H1 (cell line): ENCODE data around the gene NR3C1. TPM values are rescaled to one million over a fixed set of nuclear protein-coding genes. Genes with fewer than 3 reads are reported as not detected.
A peak's percentile ranks its signal among the peaks of the same experiment; 100 is the strongest.

Experiments used
- CTCF ChIA-PET: fragments of 300-600 bp; sonication (Branson Sonifier 250); formaldehyde crosslinking; loops from one replicate; lab custom pipeline; 2021; ENCODE audit not compliant: partially characterized antibody; lab: Charles Lee
- POLR2A ChIA-PET: fragments of 300-600 bp; sonication (Branson Sonifier 250); formaldehyde crosslinking; loops from one replicate; lab custom pipeline; 2021; ENCODE audit warnings: inconsistent platforms; ENCODE audit not compliant: partially characterized antibody; lab: Charles Lee
- DNase-seq, 2 experiments: peaks; one replicate each; pipeline versions ENCODE4 v3.0.0 to v3.0.0-alpha.2; 2010 to 2022; ENCODE audit warnings: low spot score in 2 of 2, low read depth in 1 of 2, mixed read lengths in 1 of 2
- FAIRE-seq: peaks from 2 replicates; lab custom pipeline; 2011; peaks lifted over from hg19 to GRCh38; lab: Jason Lieb, UNC
- H2AFZ ChIP-seq: 2 replicates; pipeline ENCODE4 v1.8.1; 2012; ENCODE audit warnings: low read length, inconsistent platforms
- H2AK5ac ChIP-seq: 2 replicates; pipeline ENCODE4 v1.6.1; 2013; ENCODE audit warnings: low read depth, low read length
- H2BK120ac ChIP-seq: replicated peaks from 2 replicates; pipeline ENCODE3; 2013; ENCODE audit warnings: low read depth, low read length, inconsistent platforms
- H2BK12ac ChIP-seq: 2 replicates; pipeline ENCODE4 v1.6.1; 2013; ENCODE audit warnings: low read depth, low read length
- H2BK15ac ChIP-seq: 2 replicates; pipeline ENCODE4 v1.6.1; 2013; ENCODE audit warnings: low read length
- H2BK20ac ChIP-seq: 2 replicates; pipeline ENCODE4 v1.6.1; 2013; ENCODE audit warnings: low read length
- H2BK5ac ChIP-seq: 2 replicates; pipeline ENCODE4 v1.6.1; 2013; ENCODE audit warnings: low read depth, low read length
- H3K14ac ChIP-seq: 2 replicates; pipeline ENCODE4 v1.6.1; 2013; ENCODE audit warnings: inconsistent platforms; ENCODE audit not compliant: insufficient read length
- H3K18ac ChIP-seq: 2 replicates; pipeline ENCODE4 v1.6.1; 2013; ENCODE audit warnings: low read length; ENCODE audit errors: extremely low read depth
- H3K23ac ChIP-seq: 2 replicates; pipeline ENCODE4 v1.6.1; 2013; ENCODE audit warnings: inconsistent platforms; ENCODE audit not compliant: insufficient read length
- H3K23me2 ChIP-seq: 2 replicates; pipeline ENCODE4 v1.6.1; 2013; ENCODE audit warnings: low read depth, low read length
- H3K27ac ChIP-seq: 2 replicates; pipeline ENCODE4 v1.6.1; 2011; ENCODE audit warnings: low read depth, low read length, inconsistent platforms
- H3K27me3 ChIP-seq, 4 experiments: replicated peaks in 1 of 4; 1 replicate in 1 of 4; 2 replicates in 3 of 4; pipeline versions ENCODE4 v1.6.1 to v1.8.1; 2011 to 2013; ENCODE audit warnings: low read length in 3 of 4, mild to moderate bottlenecking in 3 of 4, inconsistent platforms in 2 of 4, mixed read lengths in 2 of 4, moderate library complexity in 1 of 4; ENCODE audit not compliant: control insufficient read depth in 3 of 4, insufficient read depth in 3 of 4; ENCODE audit errors: extremely low read depth in 1 of 4
- H3K36me3 ChIP-seq, 4 experiments: 2 replicates each; pipeline versions ENCODE4 v1.6.1 to v1.8.1; 2011 to 2013; ENCODE audit warnings: mild to moderate bottlenecking in 4 of 4, low read length in 3 of 4, moderate library complexity in 2 of 4, control low read depth in 1 of 4, inconsistent platforms in 1 of 4; ENCODE audit not compliant: insufficient read depth in 4 of 4, control insufficient read depth in 2 of 4
- H3K4ac ChIP-seq: replicated peaks from 2 replicates; pipeline ENCODE3; 2013; ENCODE audit warnings: low read length, low read depth, mixed read lengths, inconsistent platforms; ENCODE audit not compliant: insufficient read length
- H3K4me1 ChIP-seq, 4 experiments: replicated peaks in 1 of 4; 1 replicate in 1 of 4; 2 replicates in 3 of 4; pipeline versions ENCODE4 v1.6.1 to v1.8.1; 2011 to 2013; ENCODE audit warnings: low read length in 3 of 4, inconsistent platforms in 2 of 4, mixed read lengths in 1 of 4; ENCODE audit not compliant: insufficient read depth in 4 of 4, control insufficient read depth in 3 of 4
- H3K4me2 ChIP-seq, 2 experiments: 2 replicates each; pipeline versions ENCODE4 v1.6.1 to v1.8.1; 2011 to 2013; ENCODE audit warnings: low read depth in 2 of 2, low read length in 2 of 2, control low read depth in 1 of 2, inconsistent platforms in 1 of 2, mild to moderate bottlenecking in 1 of 2; ENCODE audit not compliant: insufficient read depth in 1 of 2
- H3K4me3 ChIP-seq, 4 experiments: fragments of 200-600, 300-600 bp in 1 of 4; sonication (generic), shearing (Covaris generic), sonication (Bioruptor Twin) in 1 of 4; 2 replicates each; pipeline versions ENCODE4 v1.5.1 to v1.8.1; 2011 to 2016; ENCODE audit warnings: low read length in 4 of 4, low read depth in 3 of 4, control low read depth in 2 of 4, inconsistent platforms in 2 of 4, mild to moderate bottlenecking in 2 of 4, mixed read lengths in 1 of 4, moderate library complexity in 1 of 4; ENCODE audit not compliant: insufficient read depth in 2 of 4; ENCODE audit errors: extremely low read depth in 1 of 4
- H3K56ac ChIP-seq: replicated peaks from 2 replicates; pipeline ENCODE3; 2013; ENCODE audit warnings: low read depth, mild to moderate bottlenecking, mixed read lengths, low read length, inconsistent platforms; ENCODE audit not compliant: insufficient read length
- H3K79me1 ChIP-seq: 2 replicates; pipeline ENCODE4 v1.6.1; 2013; ENCODE audit warnings: low read depth, low read length, control low read depth
- H3K79me2 ChIP-seq, 2 experiments: 2 replicates each; pipeline versions ENCODE4 v1.6.1 to v1.8.1; 2012 to 2013; ENCODE audit warnings: low read length in 2 of 2, mild to moderate bottlenecking in 2 of 2, inconsistent platforms in 1 of 2; ENCODE audit not compliant: insufficient read depth in 2 of 2, control insufficient read depth in 1 of 2
- H3K9ac ChIP-seq, 4 experiments: replicated peaks in 1 of 4; 1 replicate in 1 of 4; 2 replicates in 3 of 4; pipeline versions ENCODE4 v1.6.1 to v1.8.1; 2011 to 2013; ENCODE audit warnings: low read depth in 3 of 4, low read length in 3 of 4, control low read depth in 2 of 4, mild to moderate bottlenecking in 2 of 4, moderate library complexity in 2 of 4, inconsistent platforms in 1 of 4; ENCODE audit errors: extremely low read depth in 1 of 4
- H3K9me3 ChIP-seq, 2 experiments: 2 replicates each; pipeline versions ENCODE4 v1.6.1 to v1.8.1; 2012 to 2013; ENCODE audit warnings: mild to moderate bottlenecking in 2 of 2, moderate library complexity in 2 of 2, control low read depth in 1 of 2, inconsistent platforms in 1 of 2, low read depth in 1 of 2, low read length in 1 of 2, mixed read lengths in 1 of 2; ENCODE audit not compliant: insufficient read depth in 2 of 2
- H4K20me1 ChIP-seq, 2 experiments: replicated peaks in 1 of 2; 2 replicates each; pipeline versions ENCODE3 to v1.8.1; 2011 to 2013; ENCODE audit warnings: inconsistent platforms in 2 of 2, low read length in 2 of 2, mild to moderate bottlenecking in 1 of 2; ENCODE audit not compliant: insufficient read depth in 2 of 2, control insufficient read depth in 1 of 2
- H4K5ac ChIP-seq: 2 replicates; pipeline ENCODE4 v1.6.1; 2013; ENCODE audit warnings: low read length, low read depth, mixed read lengths, inconsistent platforms; ENCODE audit not compliant: insufficient read length
- H4K8ac ChIP-seq: 2 replicates; pipeline ENCODE4 v1.8.0; 2013; ENCODE audit warnings: mild to moderate bottlenecking, moderate library complexity, low read length, inconsistent platforms; ENCODE audit not compliant: insufficient read depth; ENCODE audit errors: extremely low read depth
- H4K91ac ChIP-seq: replicated peaks from 2 replicates; pipeline ENCODE3; 2013; ENCODE audit warnings: low read length, mixed read lengths, inconsistent platforms; ENCODE audit not compliant: insufficient read length
- CBX5 ChIP-seq: fragments of 300-800, 300-1000 bp; sonication (generic); IDR thresholded peaks from 2 replicates; pipeline ENCODE4 v1.7.1; 2016; ENCODE audit warnings: antibody characterized with exemption, low read length, low read depth
- CHD2 ChIP-seq: IDR thresholded peaks from 2 replicates; pipeline ENCODE4 v1.6.1; 2012; ENCODE audit warnings: low read length, improper control_type of control experiment
- E2F6 ChIP-seq: IDR thresholded peaks from 2 replicates; pipeline ENCODE4 v1.6.1; 2012; ENCODE audit warnings: inconsistent platforms
- FOSL1 ChIP-seq: IDR thresholded peaks from 2 replicates; pipeline ENCODE4 v1.6.1; 2011; ENCODE audit warnings: mild to moderate bottlenecking, low read depth, low read length, moderate library complexity; ENCODE audit not compliant: insufficient read depth
- RBBP5 ChIP-seq: IDR thresholded peaks from 2 replicates; pipeline ENCODE4 v1.7.1; 2012; ENCODE audit warnings: low read depth, mild to moderate bottlenecking, inconsistent platforms, low read length, moderate library complexity, borderline replicate concordance
- RNF2 ChIP-seq: fragments of 200-900, 300-1000 bp; sonication (generic); IDR thresholded peaks from 2 replicates; pipeline ENCODE4 v1.7.1; 2016; ENCODE audit warnings: borderline replicate concordance, low read depth, mild to moderate bottlenecking, antibody characterized with exemption, low read length; ENCODE audit not compliant: poor library complexity, severe bottlenecking; ENCODE audit errors: missing control alignments
- SP2 ChIP-seq: IDR thresholded peaks from 2 replicates; pipeline ENCODE4 v1.6.1; 2012; ENCODE audit warnings: mild to moderate bottlenecking, low read length, inconsistent platforms
- SP4 ChIP-seq: IDR thresholded peaks from 2 replicates; pipeline ENCODE4 v1.6.1; 2012; ENCODE audit warnings: low read length, inconsistent platforms
- ZNF274 ChIP-seq: IDR thresholded peaks from 2 replicates; pipeline ENCODE4 v1.7.0; 2012; ENCODE audit warnings: low read length, borderline replicate concordance; ENCODE audit errors: extremely low read depth
- WGBS, 2 experiments: shearing (Covaris generic) in 1 of 2; methylation state at CpG; one replicate each; pipeline versions ENCODE4 v1.1.6 to v1.1.7; 2013 to 2015; ENCODE audit warnings: low lambda C conversion rate in 2 of 2, mixed read lengths in 2 of 2, inconsistent platforms in 1 of 2, low coverage in 1 of 2, missing lambda C conversion rate in 1 of 2; ENCODE audit not compliant: insufficient replicate concordance in 2 of 2, insufficient coverage in 1 of 2, insufficient read length in 1 of 2; ENCODE audit errors: extremely low coverage in 1 of 2, missing lambda C conversion rate in 1 of 2; 5-methylcytosine and 5-hydroxymethylcytosine counted together
- polyA plus RNA-seq, 7 experiments: library from polyadenylated mRNA; depleted of rRNA in 3 of 7; stranded (reverse) in 5 of 7; unstranded in 2 of 7; fragments of >200 nt in 5 of 7; fragments of 200-250 nt in 2 of 7; gene quantifications; 1 replicate in 5 of 7; 2 replicates in 1 of 7; 4 replicates in 1 of 7; pipeline versions ENCODE4 v1.2.1 to v1.2.3, GENCODE V29; 2011 to 2013; ENCODE audit warnings: missing spikeins in 2 of 7, mixed read lengths in 2 of 7
- total RNA-seq: library from RNA; stranded (reverse); fragmentation: NEBNext Ultra II Directional; extraction: Animal tissue kit (Norgen Biotek cat#: 25700); gene quantifications from 2 replicates; pipeline ENCODE4 v1.2.1, GENCODE V29; 2021

Gene NR3C1
- total and polyA plus RNA-seq, 2 of the 8 experiments (the other 6 are each of a cell fraction or from before 2014, with no cell fraction given), result 1.7 to 5.4 TPM

- peaks cover 0 to 4% of the 10 kb centered on the region in 2 experiments for H4K20me1 ChIP-seq
- CTCF ChIA-PET, result no interaction called here
- H2BK15ac ChIP-seq, result 0 out of 2 replicates have a peak overlapping the region, but pooled peaks have one; percentile 23
- H2BK12ac ChIP-seq, result no peak overlapping the region
- H4K5ac ChIP-seq, result no peak overlapping the region
- no peaks in the 10 kb centered on the region for H3K36me3 ChIP-seq
- no peak overlapping the region for H3K4ac ChIP-seq
- FAIRE-seq (no peak), DNase-seq (no peak)
- H4K91ac ChIP-seq, result no peak overlapping the region
- H3K56ac ChIP-seq, result no peak overlapping the region
- WGBS, 2 experiments, result 87% methylated on average over 16 of the region's 16 CpGs; no CpG with 5 or more reads in 1 of the 2 experiments
- H4K8ac ChIP-seq, result peak overlapping the region; percentile 35; the same call in 1 of the 2 replicates
- no peaks in the 10 kb centered on the region for H3K79me2 ChIP-seq
- POLR2A ChIA-PET, result no interaction called here
- 0 out of 4 replicates have a peak, but pooled peaks cover 0 to 2% of the 10 kb centered on the region in 2 experiments for H3K9me3 ChIP-seq
- no peak overlapping the region; the same call in 1 of the 2 replicates for H2BK20ac ChIP-seq
- no peak overlapping the region for H3K4me2 ChIP-seq
- H3K9ac ChIP-seq, result no peak overlapping the region
- no peak overlapping the region for H3K4me3 ChIP-seq
- no peak overlapping the region for H3K23ac ChIP-seq
- peak overlapping the region; percentile 51; the same call in 1 of the 2 replicates for H2AFZ ChIP-seq
- H2BK120ac ChIP-seq, result no peak overlapping the region
- H2BK5ac ChIP-seq, result no peak overlapping the region
- H3K23me2 ChIP-seq, result peaks cover 7% of the 10 kb centered on the region; the same call in 1 of the 2 replicates
- no peak overlapping the region for H3K18ac ChIP-seq
- no peaks in the 10 kb centered on the region for H3K27me3 ChIP-seq
- peaks cover 0 to 4% (median 0%) of the 10 kb centered on the region in 4 experiments; a peak in 1 of 7 replicates for H3K4me1 ChIP-seq
- no peak overlapping the region for H3K14ac ChIP-seq
- no peak overlapping the region for H2AK5ac ChIP-seq
- no peaks in the 10 kb centered on the region for H3K79me1 ChIP-seq
- no peak overlapping the region for H3K27ac ChIP-seq
- TF ChIP-seq CHD2 (no peak), SP4 (no peak), SP2 (no peak), RBBP5 (no peak), CBX5 (no peak), ZNF274 (no peak), E2F6 (no peak), RNF2 (no peak), FOSL1 (no peak)
Observed at GRCh38 chr5:143244000-143244736, 159.3 kb downstream of the NR3C1 start.
